ENCODE results near the gene IVD. TPM values are rescaled to one million over a fixed set of nuclear protein-coding genes. Genes with fewer than 3 reads are reported as not detected.

Gene IVD
- polyA plus RNA-seq, 2 donors, result 13.4 to 14.9 TPM

- Histone ChIP-seq H3K27ac (ENCODE audit: low read depth in 2 of 2, low read length in 1 of 2) (no peak overlapping the region), H3K4me1 (ENCODE audit: control insufficient read depth in 2 of 2, insufficient read depth in 2 of 2, low read length in 1 of 2) (peaks cover 7 to 14% of the 10 kb centered on the region in 2 donors), H3K27me3 (ENCODE audit: control insufficient read depth in 1 of 2, insufficient read depth in 2 of 2, low read length in 2 of 2) (no peaks in the 10 kb centered on the region), H3K4me3 (ENCODE audit: low read depth in 1 of 2, low read length in 2 of 2) (no peak overlapping the region), H3K36me3 (ENCODE audit: control insufficient read depth in 2 of 2, insufficient read depth in 2 of 2, low read length in 1 of 2) (no peaks in the 10 kb centered on the region), H3K9me3 (ENCODE audit: control insufficient read depth in 2 of 2, insufficient read depth in 1 of 2, low read depth in 1 of 2, low read length in 1 of 2) (no peaks in the 10 kb centered on the region)
- WGBS, 2 donors, result 89 to 90% methylated on average over 13 of the region's 13 CpGs
These were observed 35.6 kb upstream of the IVD start for GRCh38 chr15:40369971-40370370.

- no peak overlapping the region for H3K27ac ChIP-seq (ENCODE audit: low read depth in 2 of 2, low read length in 1 of 2)
- no peaks in the 10 kb centered on the region for H3K9me3 ChIP-seq (ENCODE audit: control insufficient read depth in 2 of 2, insufficient read depth in 1 of 2, low read depth in 1 of 2, low read length in 1 of 2)
- WGBS, 2 donors, result 45 to 58% methylated on average over 2 of the region's 2 CpGs
These were observed 32.6 kb upstream of the IVD start for GRCh38 chr15:40372981-40373380.

GRCh38 chr15:40377606-40378005, 28.0 kb upstream of the IVD start:
- WGBS, 2 donors, result 80 to 84% methylated on average over 3 of the region's 3 CpGs
- Histone ChIP-seq H3K27me3 (ENCODE audit: control insufficient read depth in 1 of 2, insufficient read depth in 2 of 2, low read length in 2 of 2) (no peaks in the 10 kb centered on the region), H3K9me3 (ENCODE audit: control insufficient read depth in 2 of 2, insufficient read depth in 1 of 2, low read depth in 1 of 2, low read length in 1 of 2) (no peaks in the 10 kb centered on the region), H3K27ac (ENCODE audit: low read depth in 2 of 2, low read length in 1 of 2) (no peak overlapping the region), H3K4me3 (ENCODE audit: low read depth in 1 of 2, low read length in 2 of 2) (no peak overlapping the region), H3K4me1 (ENCODE audit: control insufficient read depth in 2 of 2, insufficient read depth in 2 of 2, low read length in 1 of 2) (peaks cover 0 to 2% of the 10 kb centered on the region in 2 donors), H3K36me3 (ENCODE audit: control insufficient read depth in 2 of 2, insufficient read depth in 2 of 2, low read length in 1 of 2) (no peaks in the 10 kb centered on the region)

More at GRCh38 chr15:40372981-40373380, 32.6 kb upstream of the IVD start:
- Histone ChIP-seq H3K4me1 (ENCODE audit: control insufficient read depth in 2 of 2, insufficient read depth in 2 of 2, low read length in 1 of 2) (peaks cover 0 to 3% of the 10 kb centered on the region in 2 donors), H3K36me3 (ENCODE audit: control insufficient read depth in 2 of 2, insufficient read depth in 2 of 2, low read length in 1 of 2) (no peaks in the 10 kb centered on the region), H3K27me3 (ENCODE audit: control insufficient read depth in 1 of 2, insufficient read depth in 2 of 2, low read length in 2 of 2) (no peaks in the 10 kb centered on the region), H3K4me3 (ENCODE audit: low read depth in 1 of 2, low read length in 2 of 2) (no peak overlapping the region)

GRCh38 chr15:40379374-40379773, 26.2 kb upstream of the IVD start:
- no peaks in the 10 kb centered on the region for H3K36me3 ChIP-seq (ENCODE audit: control insufficient read depth in 2 of 2, insufficient read depth in 2 of 2, low read length in 1 of 2)
- 85 to 91% methylated on average over 4 of the region's 4 CpGs for WGBS, 2 donors

GRCh38 chr15:40379853-40380252, 25.7 kb upstream of the IVD start:
- peaks cover 0 to 2% of the 10 kb centered on the region in 2 donors for H3K4me1 ChIP-seq (ENCODE audit: control insufficient read depth in 2 of 2, insufficient read depth in 2 of 2, low read length in 1 of 2)
- no peaks in the 10 kb centered on the region for H3K36me3 ChIP-seq (ENCODE audit: control insufficient read depth in 2 of 2, insufficient read depth in 2 of 2, low read length in 1 of 2)
- H3K27ac ChIP-seq (ENCODE audit: low read depth in 2 of 2, low read length in 1 of 2), result peak overlapping the region in 1 of 2 donors; percentile 60
- H3K4me3 ChIP-seq (ENCODE audit: low read depth in 1 of 2, low read length in 2 of 2), result no peak overlapping the region
- WGBS, 2 donors, result 12 to 33% methylated on average over 4 of the region's 4 CpGs
- no peaks in the 10 kb centered on the region for H3K27me3 ChIP-seq (ENCODE audit: control insufficient read depth in 1 of 2, insufficient read depth in 2 of 2, low read length in 2 of 2)
- no peaks in the 10 kb centered on the region for H3K9me3 ChIP-seq (ENCODE audit: control insufficient read depth in 2 of 2, insufficient read depth in 1 of 2, low read depth in 1 of 2, low read length in 1 of 2)

More at GRCh38 chr15:40379374-40379773, 26.2 kb upstream of the IVD start:
- Histone ChIP-seq H3K27ac (ENCODE audit: low read depth in 2 of 2, low read length in 1 of 2) (no peak overlapping the region), H3K27me3 (ENCODE audit: control insufficient read depth in 1 of 2, insufficient read depth in 2 of 2, low read length in 2 of 2) (no peaks in the 10 kb centered on the region), H3K4me1 (ENCODE audit: control insufficient read depth in 2 of 2, insufficient read depth in 2 of 2, low read length in 1 of 2) (peaks cover 0 to 2% of the 10 kb centered on the region in 2 donors), H3K4me3 (ENCODE audit: low read depth in 1 of 2, low read length in 2 of 2) (no peak overlapping the region), H3K9me3 (ENCODE audit: control insufficient read depth in 2 of 2, insufficient read depth in 1 of 2, low read depth in 1 of 2, low read length in 1 of 2) (no peaks in the 10 kb centered on the region)

- Histone ChIP-seq H3K4me3 (ENCODE audit: low read depth in 1 of 2, low read length in 2 of 2) (no peak overlapping the region), H3K4me1 (ENCODE audit: control insufficient read depth in 2 of 2, insufficient read depth in 2 of 2, low read length in 1 of 2) (peaks cover 0 to 2% of the 10 kb centered on the region in 2 donors), H3K9me3 (ENCODE audit: control insufficient read depth in 2 of 2, insufficient read depth in 1 of 2, low read depth in 1 of 2, low read length in 1 of 2) (no peaks in the 10 kb centered on the region), H3K27me3 (ENCODE audit: control insufficient read depth in 1 of 2, insufficient read depth in 2 of 2, low read length in 2 of 2) (no peaks in the 10 kb centered on the region), H3K27ac (ENCODE audit: low read depth in 2 of 2, low read length in 1 of 2) (no peak overlapping the region), H3K36me3 (ENCODE audit: control insufficient read depth in 2 of 2, insufficient read depth in 2 of 2, low read length in 1 of 2) (no peaks in the 10 kb centered on the region)
- 93% methylated on average over 10 of the region's 10 CpGs for WGBS, 2 donors
These were observed 25.0 kb upstream of the IVD start for GRCh38 chr15:40380636-40381035.

GRCh38 chr15:40381818-40382529, 23.6 kb upstream of the IVD start:
- no peaks in the 10 kb centered on the region for H3K27me3 ChIP-seq (ENCODE audit: control insufficient read depth in 1 of 2, insufficient read depth in 2 of 2, low read length in 2 of 2)
- H3K36me3 ChIP-seq (ENCODE audit: control insufficient read depth in 2 of 2, insufficient read depth in 2 of 2, low read length in 1 of 2), result no peaks in the 10 kb centered on the region
- H3K4me1 ChIP-seq (ENCODE audit: control insufficient read depth in 2 of 2, insufficient read depth in 2 of 2, low read length in 1 of 2), result peaks cover 0 to 2% of the 10 kb centered on the region in 2 donors
- WGBS, 2 donors, result 88 to 93% methylated on average over 11 of the region's 11 CpGs
- H3K27ac ChIP-seq (ENCODE audit: low read depth in 2 of 2, low read length in 1 of 2), result no peak overlapping the region
- H3K4me3 ChIP-seq (ENCODE audit: low read depth in 1 of 2, low read length in 2 of 2), result peak overlapping the region in 1 of 2 donors; percentile 3
- no peaks in the 10 kb centered on the region for H3K9me3 ChIP-seq (ENCODE audit: control insufficient read depth in 2 of 2, insufficient read depth in 1 of 2, low read depth in 1 of 2, low read length in 1 of 2)

- H3K27ac ChIP-seq (ENCODE audit: low read depth in 2 of 2, low read length in 1 of 2), result peak within 1 kb of the TSS in 1 of 2 donors; percentile 14
- no peaks in the 10 kb centered on the region for H3K27me3 ChIP-seq (ENCODE audit: control insufficient read depth in 1 of 2, insufficient read depth in 2 of 2, low read length in 2 of 2)
- H3K4me1 ChIP-seq (ENCODE audit: control insufficient read depth in 2 of 2, insufficient read depth in 2 of 2, low read length in 1 of 2), result peaks cover 0 to 2% of the 10 kb centered on the region in 2 donors
- 4% methylated on average over 55 to 57 of the region's 57 CpGs for WGBS, 2 donors
- H3K4me3 ChIP-seq (ENCODE audit: low read depth in 1 of 2, low read length in 2 of 2), result peak within 1 kb of the TSS; percentile 76 to 77
- H3K9me3 ChIP-seq (ENCODE audit: control insufficient read depth in 2 of 2, insufficient read depth in 1 of 2, low read depth in 1 of 2, low read length in 1 of 2), result no peaks in the 10 kb centered on the region
- H3K36me3 ChIP-seq (ENCODE audit: control insufficient read depth in 2 of 2, insufficient read depth in 2 of 2, low read length in 1 of 2), result peaks cover 0 to 2% of the 10 kb centered on the region in 2 donors
These were observed 22.8 kb upstream of the IVD start, which contains the start of gene KNSTRN for GRCh38 chr15:40382580-40383456. Gene KNSTRN, plus strand, starts transcription at chr15:40382721. Its CDS starts 115 bp downstream, at chr15:40382836.

- Histone ChIP-seq H3K9me3 (ENCODE audit: control insufficient read depth in 2 of 2, insufficient read depth in 1 of 2, low read depth in 1 of 2, low read length in 1 of 2) (no peaks in the 10 kb centered on the region), H3K36me3 (ENCODE audit: control insufficient read depth in 2 of 2, insufficient read depth in 2 of 2, low read length in 1 of 2) (peaks cover 0 to 6% of the 10 kb centered on the region in 2 donors), H3K4me3 (ENCODE audit: low read depth in 1 of 2, low read length in 2 of 2) (no peak overlapping the region), H3K4me1 (ENCODE audit: control insufficient read depth in 2 of 2, insufficient read depth in 2 of 2, low read length in 1 of 2) (peaks cover 0 to 2% of the 10 kb centered on the region in 2 donors), H3K27me3 (ENCODE audit: control insufficient read depth in 1 of 2, insufficient read depth in 2 of 2, low read length in 2 of 2) (no peaks in the 10 kb centered on the region), H3K27ac (ENCODE audit: low read depth in 2 of 2, low read length in 1 of 2) (no peak overlapping the region)
- WGBS, 2 donors, result 93 to 98% methylated on average over 3 of the region's 3 CpGs
These were observed 19.1 kb upstream of the IVD start for GRCh38 chr15:40386480-40386879.
